GM18517 (cell line): ENCODE results near the gene CCM2.

ENCODE experiments used
- ATAC-seq: cut with Tn5 transposase; IDR thresholded peaks from one replicate; pipeline ENCODE4 v1.9.1; 2021; ENCODE audit warnings: mild to moderate bottlenecking, moderate library complexity; ENCODE audit not compliant: unreplicated experiment

The CCM2 gene

DNA sequence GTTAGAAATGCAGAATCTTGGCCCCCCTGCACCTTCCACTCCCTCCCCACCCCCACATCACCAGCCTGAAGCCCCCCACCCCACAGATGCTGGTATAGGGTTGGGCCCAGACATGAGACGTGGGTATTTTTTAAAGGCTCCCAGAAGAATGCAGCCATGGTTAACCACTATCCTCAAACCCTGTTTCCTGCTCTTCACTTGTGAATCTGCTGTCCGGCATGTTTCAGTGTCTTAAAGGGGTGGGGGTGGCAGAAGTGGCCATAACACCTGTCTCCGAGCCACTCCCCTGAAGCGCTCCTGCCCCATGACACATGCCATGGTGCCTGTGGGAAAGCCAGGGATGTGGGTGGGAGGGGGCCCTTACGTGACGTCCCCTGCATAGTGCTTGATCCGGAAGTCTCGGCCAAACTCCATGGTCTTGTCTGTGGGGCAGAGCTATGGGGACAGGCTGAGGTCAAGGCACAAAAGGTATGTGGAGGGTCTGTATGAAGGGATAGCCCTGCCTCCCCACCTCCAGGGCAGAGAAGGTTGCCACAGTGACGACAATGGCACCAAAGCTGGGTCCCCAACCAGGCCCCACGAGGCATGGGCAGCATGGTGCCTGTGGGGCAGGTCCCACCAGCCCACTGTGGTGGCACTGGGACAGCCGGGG, 30.8 kb upstream of the CCM2 start:
- ATAC-seq, result no peak

DNA sequence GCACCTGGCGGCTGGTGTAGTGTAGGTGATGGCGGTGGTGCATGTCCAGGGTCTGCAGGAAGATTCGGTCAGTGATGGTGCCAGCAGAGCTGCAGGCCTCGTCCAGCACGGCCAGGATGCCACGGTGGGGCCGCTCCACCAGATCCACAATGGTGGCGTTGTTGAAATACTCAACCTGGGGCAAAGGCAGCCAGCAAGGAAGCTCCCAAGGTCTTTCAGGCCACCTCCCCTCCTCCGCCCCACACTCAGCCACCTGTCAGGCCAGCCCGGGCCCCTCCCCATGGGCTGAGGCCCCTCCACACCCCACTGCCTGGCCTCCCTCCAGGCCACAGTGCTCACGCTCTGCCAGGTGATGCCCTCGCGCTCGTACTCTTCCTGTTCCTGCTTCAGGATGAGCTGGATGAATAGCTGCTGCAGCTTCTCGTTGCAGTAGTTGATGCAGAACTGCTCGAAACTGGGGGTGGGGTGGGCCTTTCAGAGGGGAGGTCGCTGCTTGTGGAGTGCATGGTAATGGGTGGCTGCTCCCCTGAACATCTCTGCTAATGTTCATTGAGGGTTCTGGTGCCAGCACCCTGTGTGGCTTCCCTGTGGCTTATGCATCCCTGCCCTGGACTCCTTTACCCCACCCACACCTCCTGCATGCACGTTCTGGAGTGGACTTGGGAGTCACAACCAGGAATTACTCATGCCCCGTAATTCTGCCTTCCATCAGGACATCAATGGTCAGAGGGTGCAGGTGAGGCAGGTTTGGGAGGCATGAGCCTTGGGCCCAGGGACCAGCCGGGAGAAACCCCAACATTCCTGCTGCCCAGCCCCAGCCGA, 30.1 kb upstream of the CCM2 start:
- no peak for ATAC-seq

DNA sequence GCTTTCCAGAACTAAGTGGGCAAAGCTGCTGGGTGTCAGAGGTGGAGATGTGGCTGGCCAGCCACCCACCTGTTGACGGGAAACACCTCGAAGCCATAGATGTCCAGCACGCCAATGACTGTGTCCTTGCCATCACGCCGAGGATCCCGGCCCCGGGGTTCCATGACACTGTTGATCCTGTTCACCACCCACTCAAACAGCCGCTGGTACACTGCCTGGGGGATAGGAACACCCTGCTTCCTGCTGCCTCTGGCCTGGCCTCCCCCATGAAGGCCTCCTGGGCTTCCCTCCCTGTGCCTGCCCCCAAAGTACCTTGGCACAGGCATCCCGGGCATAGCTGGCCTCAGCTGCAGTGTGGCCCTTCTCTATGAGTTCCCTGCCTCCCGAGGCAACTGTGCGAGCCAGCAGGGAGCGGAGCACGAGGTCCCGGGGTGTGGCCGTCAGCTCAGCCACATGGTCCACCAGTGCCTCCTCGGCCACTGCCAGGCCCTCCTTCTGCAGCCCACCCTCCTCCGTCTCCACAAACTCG, 29.4 kb upstream of the CCM2 start:
- ATAC-seq, result no peak

DNA sequence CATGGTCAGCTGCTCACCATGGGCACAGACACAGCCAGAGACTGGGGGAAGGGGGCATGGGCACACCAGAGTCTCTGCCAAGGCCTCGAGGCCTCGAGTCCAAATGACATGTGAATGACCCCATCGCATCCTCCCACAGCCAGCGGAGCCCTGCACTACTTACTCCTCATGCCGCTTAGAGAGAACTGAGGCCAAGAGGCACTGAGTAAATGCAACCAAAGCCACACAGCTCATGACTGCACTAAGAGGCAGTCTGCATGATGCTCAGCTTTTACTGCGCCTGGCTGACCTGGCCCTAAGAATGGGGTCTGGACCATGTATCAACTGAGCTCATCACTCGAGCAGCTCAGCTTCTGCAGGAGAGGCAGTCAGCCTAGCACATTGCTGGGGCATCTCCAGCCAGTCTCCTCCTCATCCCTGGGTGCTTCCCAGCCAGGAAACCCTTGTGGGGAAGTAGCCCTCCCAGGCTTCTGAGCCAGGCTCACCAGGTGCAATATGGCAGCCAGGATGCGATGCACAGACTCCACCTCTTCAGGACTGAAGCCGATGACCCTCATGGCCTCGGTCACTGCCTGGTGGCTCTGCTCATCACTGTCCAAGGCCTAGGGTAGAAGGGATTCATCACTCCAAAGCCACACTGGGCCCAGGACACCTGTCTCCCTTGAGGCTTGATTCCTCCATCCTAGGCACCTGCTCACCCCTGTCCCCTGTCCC, 28.7 kb upstream of the CCM2 start:
- no peak for ATAC-seq

DNA sequence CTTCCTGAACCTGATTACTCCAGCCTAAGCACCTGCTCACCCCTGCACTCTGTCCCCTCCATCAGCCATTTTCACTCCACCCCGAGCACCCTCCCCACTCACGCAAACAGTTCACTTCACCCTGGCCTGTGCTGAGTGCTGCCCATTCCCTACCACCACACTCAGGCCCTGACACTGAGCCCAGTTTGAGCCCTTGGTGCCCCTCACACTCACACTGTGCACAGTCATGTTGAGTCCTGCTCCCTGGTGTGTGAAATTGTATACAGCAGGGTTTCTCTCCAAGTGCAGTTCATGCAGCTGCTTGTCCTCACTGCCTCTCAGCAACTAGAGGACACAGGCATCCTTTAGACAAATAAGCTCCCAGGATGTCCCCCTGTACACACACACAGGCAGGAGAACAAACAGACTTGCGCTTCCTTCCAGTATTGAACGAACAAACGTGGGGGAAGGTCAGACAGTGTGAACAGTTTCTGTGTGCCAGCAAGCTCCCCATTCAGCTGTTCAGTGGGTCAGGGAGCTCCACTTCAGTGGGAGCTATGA, 28.0 kb upstream of the CCM2 start:
- ATAC-seq, result no peak

DNA sequence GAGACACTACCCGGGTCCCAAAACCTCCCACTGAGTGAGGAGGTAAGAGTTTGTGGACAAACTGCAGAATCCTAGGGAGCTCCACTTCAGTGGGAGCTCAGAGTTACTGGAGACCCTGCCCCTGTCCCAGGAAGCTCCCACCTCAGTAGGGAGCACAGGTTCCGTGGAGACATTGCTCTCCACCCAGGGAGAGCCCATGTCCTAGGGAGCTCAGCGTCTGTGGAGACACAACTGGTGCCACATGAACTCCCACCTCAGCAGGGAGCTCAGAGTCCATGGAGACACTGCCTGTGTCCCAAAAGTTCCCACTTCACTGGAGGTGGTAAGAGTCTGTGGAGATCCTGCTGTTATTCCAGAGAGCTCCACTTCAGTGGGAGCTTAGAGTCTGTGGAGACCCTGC, 27.4 kb upstream of the CCM2 start:
- no peak for ATAC-seq

DNA sequence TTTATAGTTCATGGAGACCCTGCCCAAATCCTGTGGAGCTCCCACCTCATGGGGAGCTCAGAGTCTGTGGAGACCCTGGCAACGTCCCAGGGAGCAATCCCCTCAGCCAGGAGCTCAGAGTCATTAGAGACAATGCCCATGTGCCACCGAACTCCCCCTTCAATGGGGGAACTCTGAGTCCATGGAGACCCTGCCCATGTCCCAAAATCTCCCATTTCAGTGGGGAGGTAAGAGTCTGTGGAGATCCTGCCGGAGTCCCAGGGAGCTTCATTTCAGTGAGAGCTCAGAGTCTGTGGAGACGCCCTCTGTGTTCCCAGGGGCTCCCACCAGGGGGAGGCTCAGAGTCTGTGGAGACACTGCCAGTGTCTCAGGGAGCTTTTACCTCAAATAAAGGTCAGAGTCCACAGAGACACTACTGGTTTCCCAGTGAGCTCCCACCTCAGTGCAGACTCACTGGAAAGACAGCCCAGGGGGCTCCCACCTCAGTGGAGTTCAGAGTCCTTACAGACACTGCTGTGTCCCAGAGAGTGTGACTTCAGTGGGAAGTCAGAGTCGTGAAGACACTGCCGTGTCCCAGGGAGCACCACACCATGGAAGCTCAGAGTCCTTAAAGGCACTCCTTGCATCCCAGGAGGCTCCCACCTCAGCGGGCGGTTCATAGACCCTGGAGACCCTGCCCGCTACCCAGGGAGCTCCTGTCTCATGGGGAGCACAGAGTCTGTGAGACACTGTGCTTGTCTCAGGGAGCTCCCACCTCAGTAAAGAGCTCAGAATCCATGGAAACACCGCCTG, 26.2 kb upstream of the CCM2 start:
- no peak for ATAC-seq

DNA sequence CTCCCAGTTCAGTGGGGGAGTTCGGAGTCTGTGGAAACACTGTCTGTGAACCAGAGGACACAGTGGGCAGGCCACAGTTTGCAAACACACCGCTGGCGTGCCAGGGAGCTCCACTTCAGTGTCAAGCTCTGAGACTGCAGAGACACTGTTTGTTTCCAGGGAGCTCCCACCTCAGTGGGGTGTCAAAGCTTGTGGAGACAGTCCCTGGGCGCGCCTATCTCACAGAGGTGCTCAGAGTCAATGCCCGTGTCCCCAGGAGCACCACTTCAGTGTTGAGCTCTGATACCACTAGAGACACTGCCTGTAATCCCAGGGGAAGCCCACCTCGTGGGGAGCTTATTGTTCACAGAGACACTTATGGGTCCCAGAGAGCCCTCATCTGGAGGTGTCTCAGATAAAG, 25.5 kb upstream of the CCM2 start:
- ATAC-seq, result no peak

DNA sequence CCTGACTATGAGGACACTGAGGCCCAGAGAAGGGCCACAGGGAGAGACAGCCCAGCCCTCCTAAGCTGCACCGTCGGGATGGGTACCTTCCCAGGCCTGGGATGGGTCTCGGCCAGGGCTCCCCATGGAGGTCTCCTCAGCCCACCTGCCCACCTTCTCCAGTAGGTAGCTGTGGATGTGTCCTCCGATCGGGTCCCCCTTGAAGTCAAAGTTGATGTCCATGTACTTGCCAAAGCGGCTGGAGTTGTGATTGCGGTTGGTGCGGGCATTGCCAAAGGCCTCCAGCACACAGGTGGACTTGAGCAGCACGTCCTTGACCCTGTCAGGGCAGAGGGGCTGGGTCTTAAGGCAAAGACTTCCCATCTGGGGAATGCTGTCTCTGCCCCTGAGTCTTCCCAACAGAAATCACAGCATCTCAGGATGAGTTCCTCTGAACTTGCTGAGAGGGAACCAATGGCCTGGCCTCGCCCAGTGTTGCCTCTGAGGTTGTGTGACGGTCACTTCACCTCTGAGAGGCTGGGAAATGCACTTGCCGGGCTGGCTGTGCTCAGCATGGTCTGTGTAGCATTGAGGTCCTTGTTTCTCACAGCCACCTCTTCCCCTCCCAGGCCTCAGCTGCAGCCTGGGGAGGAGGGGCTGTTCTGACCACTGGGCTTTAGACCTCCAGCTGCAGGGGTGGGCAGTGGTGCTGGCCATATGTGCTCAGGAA, 24.5 kb upstream of the CCM2 start:
- no peak for ATAC-seq

DNA sequence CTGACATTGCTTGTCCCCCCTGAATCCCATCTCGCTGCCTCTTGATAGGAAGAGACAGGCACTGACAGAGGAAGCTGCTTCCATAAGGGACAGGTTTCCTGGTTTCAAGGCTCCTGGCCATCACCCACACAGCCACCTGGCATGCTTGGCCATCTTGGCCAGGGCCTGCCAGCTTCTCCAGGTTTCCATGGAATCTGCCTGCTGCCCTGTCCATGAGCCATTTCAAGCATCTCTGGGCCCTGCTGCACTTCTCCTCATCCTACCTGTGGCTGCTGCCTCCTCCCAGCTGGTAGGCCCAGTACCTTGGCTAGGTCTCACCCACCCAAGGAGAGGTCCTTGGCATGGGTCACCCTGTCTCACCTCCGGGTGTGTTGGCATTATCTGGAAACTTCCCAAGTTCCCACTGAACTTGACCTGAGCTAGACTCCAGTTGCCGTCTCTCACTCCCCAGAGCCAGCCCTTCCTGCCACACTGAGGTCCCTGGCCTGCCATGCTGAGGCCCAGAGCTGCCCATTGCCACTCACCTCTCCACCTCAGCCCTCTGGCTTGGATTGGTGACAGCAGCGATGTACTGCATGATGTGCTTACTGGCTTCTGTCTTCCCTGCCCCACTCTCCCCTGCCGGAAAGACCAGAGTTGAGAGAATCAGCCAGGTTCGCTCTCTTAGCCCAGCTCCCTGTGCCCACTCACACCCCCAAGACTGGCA, 23.8 kb upstream of the CCM2 start:
- ATAC-seq, result no peak

DNA sequence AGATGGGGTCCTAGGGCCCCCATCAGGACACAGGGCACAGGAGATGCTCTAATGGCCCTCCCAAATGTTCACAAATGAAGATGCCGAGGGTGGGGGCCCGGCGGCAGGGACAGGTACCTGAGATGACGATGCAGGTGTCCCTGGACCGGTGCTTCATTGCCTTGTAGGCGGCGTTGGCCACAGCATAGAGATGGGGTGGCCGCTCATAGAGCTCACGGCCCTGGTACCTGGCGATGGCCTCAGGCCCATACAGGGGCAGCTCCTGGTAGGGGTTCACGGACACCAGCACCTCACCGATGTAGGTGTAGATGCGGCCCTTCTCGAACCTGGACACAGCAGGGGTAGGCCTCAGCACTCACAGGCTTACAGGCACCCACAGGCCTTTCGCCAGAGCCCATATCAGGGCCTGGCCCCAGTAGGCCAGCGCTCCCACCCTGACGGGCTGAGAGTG, 23.2 kb upstream of the CCM2 start:
- ATAC-seq, result no peak

DNA sequence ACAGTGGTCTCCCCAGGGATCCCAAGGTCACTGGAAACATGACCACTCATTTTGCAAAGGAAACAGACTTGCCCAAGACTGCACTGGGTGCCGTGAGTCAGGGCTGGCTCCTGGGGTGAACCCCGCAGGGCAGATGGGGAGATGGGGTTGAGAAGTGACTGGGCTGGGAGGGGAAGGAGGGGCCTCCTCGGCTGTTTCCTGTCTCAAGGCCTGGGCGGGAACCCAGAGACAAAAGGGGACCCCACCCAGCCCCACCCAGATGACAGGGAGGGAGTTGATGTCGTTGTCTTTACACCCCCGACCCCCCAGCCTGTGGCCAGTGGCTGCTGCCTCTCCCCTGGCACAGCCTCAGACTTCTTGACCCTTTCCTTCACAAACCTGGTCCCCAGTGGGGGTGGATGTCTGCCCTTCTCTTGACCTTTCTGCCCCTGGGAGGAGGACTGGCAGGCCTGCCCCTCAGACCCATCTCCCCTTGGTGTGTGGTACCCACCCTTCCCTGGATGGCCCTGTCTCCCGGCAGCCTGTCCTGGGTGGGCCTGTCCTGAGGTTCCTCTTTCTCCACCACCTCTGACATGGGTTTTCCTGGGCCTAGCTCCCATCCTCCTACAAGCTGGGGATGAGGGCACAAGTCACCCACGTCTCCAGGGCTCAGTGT, 22.6 kb upstream of the CCM2 start:
- no peak for ATAC-seq

DNA sequence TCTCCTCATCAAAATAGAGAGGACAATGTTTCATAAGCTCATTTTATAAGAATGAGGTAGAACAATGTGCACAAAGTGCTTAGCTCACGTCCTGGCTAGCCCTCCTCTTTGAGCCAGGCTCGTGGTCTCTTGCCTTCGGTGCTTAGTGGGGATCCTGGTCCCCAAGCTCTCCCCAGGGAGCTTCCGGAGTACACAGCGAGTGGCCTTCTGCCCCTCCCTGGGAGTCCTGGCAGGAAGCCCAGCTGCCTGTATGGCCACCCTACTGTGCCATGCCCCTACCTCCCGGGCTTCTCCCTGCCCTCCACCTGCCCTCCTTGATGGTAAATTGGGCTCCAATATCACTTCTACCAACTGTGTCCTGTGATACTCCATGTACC, 22.1 kb upstream of the CCM2 start:
- ATAC-seq, result no peak

DNA sequence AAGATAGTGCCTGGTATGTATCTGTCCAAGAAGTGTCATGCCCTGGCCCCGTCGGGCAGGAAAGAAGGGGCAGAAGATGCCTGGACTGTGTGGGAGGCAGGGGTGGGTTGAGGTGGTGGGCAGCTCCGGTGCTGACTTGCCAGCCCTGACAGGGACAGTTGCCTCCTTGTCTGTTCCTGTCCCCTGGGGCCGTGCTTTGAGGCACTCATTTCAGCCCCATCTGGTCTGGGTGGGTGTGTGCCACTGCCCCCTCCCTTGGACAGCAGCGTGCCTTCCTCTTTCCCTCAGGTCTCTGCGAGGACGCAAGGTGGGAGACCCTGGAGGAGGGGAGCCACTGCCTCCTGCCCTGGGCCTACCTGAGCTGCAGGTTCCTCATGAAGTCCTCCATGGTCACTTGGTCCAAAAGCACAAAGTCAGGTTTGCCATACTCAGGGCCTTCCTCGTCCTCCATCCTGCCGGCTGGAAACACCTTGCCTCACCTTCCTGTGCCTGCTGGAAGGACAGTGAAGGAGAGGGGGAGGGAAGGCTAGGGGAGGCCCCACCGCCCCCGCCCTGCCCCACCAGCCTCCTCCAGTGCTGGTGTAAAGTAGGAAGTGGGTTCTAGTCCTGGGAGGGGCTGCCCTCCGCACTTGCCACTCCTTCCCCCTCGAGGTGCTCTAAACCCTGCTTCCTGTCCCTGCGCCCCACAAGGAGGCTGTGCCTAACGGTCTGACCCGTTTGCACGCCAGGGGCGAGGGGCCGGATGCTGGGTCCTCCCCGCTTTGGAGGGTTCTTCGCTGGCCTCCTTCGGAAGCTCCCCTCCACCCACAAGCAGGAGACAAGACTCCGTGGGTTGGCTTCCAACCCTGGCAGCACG, 21.3 kb upstream of the CCM2 start, which contains the start of gene MYO1G:
TSS of gene MYO1G (minus strand) at position 505 of the 856 bp plus-strand sequence. CDS start at position 451, 54 bp downstream.
- peak; percentile 59 for ATAC-seq

DNA sequence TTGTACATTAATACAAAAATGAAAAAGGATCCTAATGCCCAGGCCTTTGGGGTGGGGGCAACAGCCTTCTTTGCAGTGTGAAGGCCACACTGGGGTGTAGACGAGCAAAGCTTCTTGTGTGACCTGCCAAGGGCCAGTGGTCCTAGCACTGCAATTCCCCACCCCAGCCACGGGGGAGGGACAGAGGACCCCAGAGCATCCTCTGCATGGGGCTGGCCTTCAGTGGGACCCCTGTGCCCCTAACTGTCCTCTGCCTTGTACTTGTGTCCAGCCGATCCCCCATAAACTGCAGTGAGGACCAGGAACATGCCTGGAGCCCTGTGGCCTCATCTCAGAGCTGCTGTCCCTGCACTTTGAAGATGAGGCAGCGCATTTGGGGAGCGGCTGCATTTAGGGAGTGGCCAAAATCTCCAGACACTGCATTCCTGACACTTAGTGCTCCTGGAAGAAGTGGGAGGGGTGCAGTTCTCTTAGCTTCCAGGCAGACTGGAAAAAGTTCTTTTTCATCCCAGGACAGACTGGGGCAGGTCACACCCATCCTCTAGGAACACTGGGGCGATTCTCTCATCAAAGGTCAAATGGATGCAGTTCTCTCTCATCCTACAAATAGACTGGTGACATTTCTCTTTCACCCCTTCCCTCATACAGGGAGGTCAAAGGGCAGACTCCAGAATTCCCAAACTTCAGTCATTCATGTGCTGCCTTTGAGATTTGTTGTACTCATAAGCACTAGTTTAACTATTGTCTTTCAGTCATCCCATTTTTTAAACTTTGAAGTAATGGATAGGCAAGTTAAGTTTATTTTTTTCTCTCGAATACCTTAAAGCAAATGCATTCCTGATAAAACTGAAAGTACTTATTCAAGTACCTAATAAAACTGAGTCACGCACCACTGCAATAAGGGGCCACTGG, 20.3 kb upstream of the CCM2 start:
- peak; percentile 9 for ATAC-seq

DNA sequence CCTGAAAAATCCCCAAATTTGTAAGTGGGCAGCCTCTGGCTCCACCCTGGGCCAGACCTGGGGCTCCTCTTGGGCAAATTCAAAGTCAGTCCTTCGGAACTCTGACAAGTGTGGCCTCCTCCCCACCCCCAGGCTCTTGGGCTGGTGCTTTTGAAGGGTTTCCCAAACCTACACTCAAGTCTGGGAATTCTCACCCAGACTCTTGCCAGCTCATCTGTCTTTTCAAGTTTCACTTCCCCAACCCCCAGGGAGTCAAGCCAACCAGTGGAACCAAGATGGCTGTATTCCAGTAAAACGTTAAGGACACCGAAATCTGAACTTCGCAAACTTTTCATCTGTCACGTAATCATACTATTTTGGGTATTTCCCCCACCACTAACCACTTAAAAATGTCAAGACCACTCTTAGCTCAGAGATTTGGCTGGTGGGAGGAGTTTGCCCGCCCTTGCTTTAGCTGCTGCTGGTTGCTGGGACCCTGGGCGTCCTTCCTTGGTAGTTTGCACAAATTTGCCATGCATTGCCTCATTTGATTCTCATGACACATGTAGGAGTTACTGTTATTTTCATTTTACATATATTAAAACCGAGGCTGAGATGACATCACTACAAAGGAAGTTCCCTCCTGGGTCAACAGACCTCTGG, 19.5 kb upstream of the CCM2 start:
- ATAC-seq, result peak; percentile 46
